HEK293T (cell line): ENCODE measurements around the gene NEK1.

ENCODE experiments used
- ARNT ChIP-seq: fragments of 450-650 bp; IDR thresholded peaks from 2 replicates; pipeline ENCODE4 v1.6.1; 2017; ENCODE audit warnings: mild to moderate bottlenecking
- BHLHE40 ChIP-seq: fragments of 450-650 bp; IDR thresholded peaks from 2 replicates; pipeline ENCODE4 v1.6.1; 2016; ENCODE audit warnings: mild to moderate bottlenecking, moderate library complexity, borderline replicate concordance
- CTBP1 ChIP-seq: fragments of 450-650 bp; IDR thresholded peaks from 2 replicates; pipeline ENCODE4 v1.6.1; 2016; ENCODE audit warnings: borderline replicate concordance
- ELF4 ChIP-seq: fragments of 450-650 bp; IDR thresholded peaks from 2 replicates; pipeline ENCODE4 v1.6.1; 2017; ENCODE audit warnings: antibody characterized with exemption
- FOXA1 ChIP-seq: fragments of 450-650 bp; IDR thresholded peaks from 2 replicates; pipeline ENCODE4 v1.6.1; 2016; ENCODE audit warnings: mild to moderate bottlenecking
- FOXK2 ChIP-seq: fragments of 450-650 bp; IDR thresholded peaks from 2 replicates; pipeline ENCODE4 v1.6.1; 2016; ENCODE audit warnings: mild to moderate bottlenecking
- FOXM1 ChIP-seq: fragments of 450-650 bp; IDR thresholded peaks from 2 replicates; pipeline ENCODE4 v1.6.1; 2017; ENCODE audit warnings: mild to moderate bottlenecking, borderline replicate concordance
- HDGF ChIP-seq: fragments of 450-650 bp; IDR thresholded peaks from 2 replicates; pipeline ENCODE4 v1.6.1; 2017; ENCODE audit warnings: antibody characterized with exemption, borderline replicate concordance
- NFRKB ChIP-seq: fragments of 450-650 bp; IDR thresholded peaks from 2 replicates; pipeline ENCODE4 v1.6.1; 2016; ENCODE audit warnings: mild to moderate bottlenecking, moderate library complexity
- SP1 ChIP-seq: fragments of 450-650 bp; IDR thresholded peaks from 2 replicates; pipeline ENCODE4 v1.6.1; 2017
- SUZ12 ChIP-seq: fragments of 450-650 bp; IDR thresholded peaks from 2 replicates; pipeline ENCODE4 v1.6.1; 2016; ENCODE audit warnings: mild to moderate bottlenecking
- TARDBP ChIP-seq: fragments of 450-650 bp; IDR thresholded peaks from 2 replicates; pipeline ENCODE4 v1.6.1; 2016
- ZNF384 ChIP-seq: fragments of 450-650 bp; IDR thresholded peaks from 2 replicates; pipeline ENCODE4 v1.6.1; 2016
- TF ChIP-seq, protein P1 (sequence below): fragments of 450-650 bp; IDR thresholded peaks from 2 replicates; pipeline ENCODE4 v1.6.1; 2016

DNA sequence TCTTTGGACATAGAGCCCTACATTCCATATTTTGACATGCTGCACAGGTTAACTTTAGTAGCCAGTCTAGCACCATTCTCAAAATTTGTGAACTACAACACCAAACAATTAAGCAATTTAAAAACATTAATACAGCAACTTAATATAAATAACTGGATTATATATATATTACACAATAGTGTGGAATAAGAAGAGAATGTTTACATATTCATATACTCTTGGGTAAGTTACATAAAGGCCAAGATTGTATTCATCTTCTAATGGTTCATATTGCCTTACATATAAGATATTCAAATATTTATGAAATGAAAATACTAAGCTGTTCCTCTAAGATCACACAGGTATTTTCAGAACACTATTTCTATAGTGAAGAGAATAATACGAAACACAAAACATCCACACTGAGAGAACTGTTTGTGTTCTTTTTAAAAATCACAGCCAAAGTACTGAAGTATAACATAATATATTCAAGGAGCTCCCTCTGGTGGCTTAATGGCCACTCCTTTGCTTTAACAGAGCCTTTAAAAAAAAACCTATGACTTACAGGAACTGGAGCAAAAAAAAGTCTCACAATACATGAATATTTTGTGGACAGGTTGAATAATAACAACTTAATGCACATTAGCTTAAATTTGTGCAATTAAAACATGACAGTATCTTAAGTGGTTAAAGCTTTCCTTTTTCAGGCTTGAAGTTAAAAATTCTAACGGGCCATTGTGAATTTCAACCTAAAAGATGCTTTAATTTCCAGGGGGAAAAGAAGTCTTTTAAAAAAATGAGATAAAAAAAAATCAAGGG lies 46.2 kb downstream of the NEK1 start:
- TF ChIP-seq NFRKB (no peak), CTBP1 (no peak), SUZ12 (no peak), BHLHE40 (no peak), TARDBP (no peak), FOXM1 (no peak), ARNT (no peak), SP1 (no peak), ELF4 (no peak), FOXA1 (no peak), FOXK2 (no peak), ZNF384 (no peak; the same call in 1 of the 2 replicates), HDGF (no peak)
- TF ChIP-seq, protein P1, sequence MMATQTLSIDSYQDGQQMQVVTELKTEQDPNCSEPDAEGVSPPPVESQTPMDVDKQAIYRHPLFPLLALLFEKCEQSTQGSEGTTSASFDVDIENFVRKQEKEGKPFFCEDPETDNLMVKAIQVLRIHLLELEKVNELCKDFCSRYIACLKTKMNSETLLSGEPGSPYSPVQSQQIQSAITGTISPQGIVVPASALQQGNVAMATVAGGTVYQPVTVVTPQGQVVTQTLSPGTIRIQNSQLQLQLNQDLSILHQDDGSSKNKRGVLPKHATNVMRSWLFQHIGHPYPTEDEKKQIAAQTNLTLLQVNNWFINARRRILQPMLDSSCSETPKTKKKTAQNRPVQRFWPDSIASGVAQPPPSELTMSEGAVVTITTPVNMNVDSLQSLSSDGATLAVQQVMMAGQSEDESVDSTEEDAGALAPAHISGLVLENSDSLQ, result no peak
